ENCODE data around the gene TTC4.

The TTC4 gene

DNA sequence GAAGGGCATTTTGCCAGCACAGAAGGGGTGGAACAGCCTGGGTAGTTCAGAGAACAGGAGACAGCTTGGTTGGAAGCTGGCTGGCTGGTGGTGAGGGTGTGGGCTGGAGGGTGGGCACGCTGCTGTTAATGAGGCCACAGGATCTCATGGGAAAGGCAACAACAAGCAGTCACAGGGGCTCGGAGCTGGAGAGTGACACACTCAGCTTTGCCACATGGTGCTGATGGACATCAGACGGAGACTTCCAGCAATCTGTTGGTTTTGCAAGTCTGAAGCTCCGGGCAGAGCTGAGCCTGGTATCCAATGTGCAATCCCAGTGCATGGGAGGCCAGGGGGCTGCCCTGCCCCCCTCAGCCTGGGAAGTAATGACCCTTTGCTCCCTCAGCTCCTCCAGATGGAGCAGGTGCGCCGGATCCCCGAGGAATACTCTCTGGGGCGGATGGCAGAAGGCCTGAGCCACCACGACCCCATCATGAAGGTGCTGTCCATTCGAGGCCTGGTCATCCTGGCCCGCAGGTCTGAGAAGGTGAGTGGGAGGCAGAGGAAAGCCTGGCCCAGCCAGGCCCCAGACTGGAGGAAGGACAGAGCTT lies 15.6 kb upstream of the TTC4 start:
- Histone ChIP-seq H2AFZ (ENCODE audit: low read length) (no peak overlapping the region), H3K36me3 (ENCODE audit: insufficient read depth, low read length) (no peaks in the 10 kb centered on the region), H3K79me2 (ENCODE audit: insufficient read depth, low read length) (no peaks in the 10 kb centered on the region), H4K20me1 (ENCODE audit: insufficient read depth, low read length, poor library complexity, severe bottlenecking) (no peaks in the 10 kb centered on the region), H3K4me1 (ENCODE audit: insufficient read depth, low read length, poor library complexity, severe bottlenecking) (no peaks in the 10 kb centered on the region), H3K4me2 (ENCODE audit: low read depth, low read length, poor library complexity, severe bottlenecking) (no peak overlapping the region), H3K9me3 (ENCODE audit: insufficient read depth, low read depth, low read length) (no peaks in the 10 kb centered on the region), H3K27me3 (ENCODE audit: insufficient read depth, low read length, poor library complexity, severe bottlenecking) (no peaks in the 10 kb centered on the region), H3F3A (ENCODE audit: low read depth) (no peaks in the 10 kb centered on the region), H3K9ac (ENCODE audit: low read depth, low read length, poor library complexity, severe bottlenecking) (no peak overlapping the region), H3K9me2 (replicated peaks; ENCODE audit: low read depth, low read length) (no peaks in the 10 kb centered on the region), H3K4me3 (ENCODE audit: low read length, poor library complexity, severe bottlenecking) (no peak overlapping the region)
- TF ChIP-seq CTCF (conservative IDR thresholded peaks at IDR 0.05; ENCODE audit: low read length): no peak
- no peak for TF ChIP-seq EZH2phosphoT487 (IDR thresholded peaks at IDR 0.05; ENCODE audit: borderline replicate concordance)

DNA sequence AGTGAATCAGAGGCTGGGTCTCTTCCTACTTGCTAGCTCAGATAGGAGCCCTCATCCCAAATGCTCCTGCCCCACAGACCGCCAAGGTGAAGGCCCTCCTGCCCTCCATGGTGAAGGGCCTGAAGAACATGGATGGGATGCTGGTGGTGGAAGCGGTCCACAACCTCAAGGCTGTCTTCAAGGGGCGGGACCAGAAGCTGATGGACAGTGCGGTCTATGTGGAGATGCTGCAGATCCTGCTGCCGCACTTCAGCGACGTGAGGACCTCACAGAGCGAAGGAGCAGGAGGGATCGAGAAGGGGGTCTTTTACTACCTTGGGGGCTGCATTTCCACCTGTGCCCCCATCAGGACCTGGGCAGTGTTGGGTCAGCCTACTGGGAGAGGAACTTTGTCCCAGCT lies 14.6 kb upstream of the TTC4 start:
- Histone ChIP-seq H3K4me3 (ENCODE audit: low read length, poor library complexity, severe bottlenecking) (no peak overlapping the region), H3K9me2 (replicated peaks; ENCODE audit: low read depth, low read length) (no peaks in the 10 kb centered on the region), H3K4me2 (ENCODE audit: low read depth, low read length, poor library complexity, severe bottlenecking) (no peak overlapping the region), H3K9me3 (ENCODE audit: insufficient read depth, low read depth, low read length) (no peaks in the 10 kb centered on the region), H3K27me3 (ENCODE audit: insufficient read depth, low read length, poor library complexity, severe bottlenecking) (no peaks in the 10 kb centered on the region), H3F3A (ENCODE audit: low read depth) (no peaks in the 10 kb centered on the region), H2AFZ (ENCODE audit: low read length) (no peak overlapping the region), H3K9ac (ENCODE audit: low read depth, low read length, poor library complexity, severe bottlenecking) (no peak overlapping the region), H3K36me3 (ENCODE audit: insufficient read depth, low read length) (no peaks in the 10 kb centered on the region), H4K20me1 (ENCODE audit: insufficient read depth, low read length, poor library complexity, severe bottlenecking) (no peaks in the 10 kb centered on the region), H3K4me1 (ENCODE audit: insufficient read depth, low read length, poor library complexity, severe bottlenecking) (no peaks in the 10 kb centered on the region), H3K79me2 (ENCODE audit: insufficient read depth, low read length) (no peaks in the 10 kb centered on the region)
- no peak for TF ChIP-seq EZH2phosphoT487 (IDR thresholded peaks at IDR 0.05; ENCODE audit: borderline replicate concordance)
- no peak for TF ChIP-seq CTCF (conservative IDR thresholded peaks at IDR 0.05; ENCODE audit: low read length)

- Histone ChIP-seq H3K9ac (ENCODE audit: low read depth, low read length, poor library complexity, severe bottlenecking) (no peak overlapping the region), H3K4me1 (ENCODE audit: insufficient read depth, low read length, poor library complexity, severe bottlenecking) (no peaks in the 10 kb centered on the region), H3K9me2 (replicated peaks; ENCODE audit: low read depth, low read length) (no peaks in the 10 kb centered on the region), H3K79me2 (ENCODE audit: insufficient read depth, low read length) (no peaks in the 10 kb centered on the region), H3K9me3 (ENCODE audit: insufficient read depth, low read depth, low read length) (no peaks in the 10 kb centered on the region), H4K20me1 (ENCODE audit: insufficient read depth, low read length, poor library complexity, severe bottlenecking) (no peaks in the 10 kb centered on the region), H3K27me3 (ENCODE audit: insufficient read depth, low read length, poor library complexity, severe bottlenecking) (no peaks in the 10 kb centered on the region), H3K4me2 (ENCODE audit: low read depth, low read length, poor library complexity, severe bottlenecking) (no peak overlapping the region), H3F3A (ENCODE audit: low read depth) (no peaks in the 10 kb centered on the region), H3K4me3 (ENCODE audit: low read length, poor library complexity, severe bottlenecking) (no peak overlapping the region), H2AFZ (ENCODE audit: low read length) (no peak overlapping the region), H3K36me3 (ENCODE audit: insufficient read depth, low read length) (no peaks in the 10 kb centered on the region)
- no peak for TF ChIP-seq CTCF (conservative IDR thresholded peaks at IDR 0.05; ENCODE audit: low read length)
Observed at GRCh38 chr1:54701996-54702395, 13.7 kb upstream of the TTC4 start.

Measured in Loucy (cell line).